HL-60 (cell line): ENCODE results near the gene BLM.

Experiments used
- DNase-seq, 2 experiments: peaks; one replicate each; pipeline ENCODE4 v3.0.0-alpha.2; 2010 to 2020; ENCODE audit warnings: low read depth in 1 of 2, low spot score in 1 of 2
- H3K27ac ChIP-seq: fragments of 250-450 bp; sonication (Bioruptor Pico); replicated peaks from 2 replicates; pipeline ENCODE4 v1.5.1; 2020; ENCODE audit warnings: mild to moderate bottlenecking, moderate library complexity
- H3K27me3 ChIP-seq: fragments of 250-450 bp; sonication (Bioruptor Pico); 2 replicates; pipeline ENCODE4 v1.5.1; 2021; ENCODE audit warnings: mild to moderate bottlenecking, moderate library complexity; ENCODE audit not compliant: insufficient read depth, poor library complexity, severe bottlenecking
- H3K4me3 ChIP-seq: replicated peaks from 2 replicates; pipeline ENCODE4 v1.5.1; 2011; ENCODE audit warnings: mild to moderate bottlenecking, control low read depth, low read length; ENCODE audit not compliant: insufficient read depth
- CTCF ChIP-seq: IDR thresholded peaks from one replicate; pipeline ENCODE4 v1.5.1; 2011; ENCODE audit warnings: low read length, control low read depth, inconsistent platforms; ENCODE audit not compliant: insufficient read depth
- GABPA ChIP-seq: IDR thresholded peaks from 2 replicates; pipeline ENCODE4 v1.6.1; 2012; ENCODE audit warnings: low read depth
- POLR2AphosphoS5 ChIP-seq: IDR thresholded peaks from 2 replicates; pipeline ENCODE4 v1.6.1; 2012; ENCODE audit warnings: low read depth
- REST ChIP-seq: IDR thresholded peaks from 2 replicates; pipeline ENCODE4 v1.6.1; 2012; ENCODE audit warnings: low read depth; ENCODE audit not compliant: insufficient replicate concordance
- SPI1 ChIP-seq: IDR thresholded peaks from 2 replicates; pipeline ENCODE4 v1.6.1; 2012; ENCODE audit warnings: low read depth, mild to moderate bottlenecking, borderline replicate concordance

BLM gene

GRCh38 chr15:90865702-90866101 lies 148.6 kb downstream of the BLM start:
- Histone ChIP-seq H3K4me3 (no peak overlapping the region), H3K27ac (no peak overlapping the region), H3K27me3 (no peaks in the 10 kb centered on the region)
- DNase-seq = no peak
- TF ChIP-seq SPI1 (no peak), POLR2AphosphoS5 (no peak), CTCF (no peak), GABPA (no peak), REST (no peak)
